Renal cortical epithelial cell (primary cell): ENCODE data around the gene ZNF576. TPM values are rescaled to one million over a fixed set of nuclear protein-coding genes. Genes with fewer than 3 reads are reported as not detected.
A peak's percentile ranks its signal among the peaks of the same experiment; 100 is the strongest.
"Not testable (repeated sequence)": the region's sequence is repeated elsewhere in the genome, so short reads cannot be mapped to it uniquely, and the experiment has no call there.

Experiments used
- DNase-seq: peaks from one replicate; pipeline ENCODE4 v3.0.0-alpha.2; 2011; ENCODE audit warnings: low read depth
- total RNA-seq: library from RNA; depleted of rRNA; stranded (reverse); fragments of >200 nt; gene quantifications from 2 replicates; pipeline ENCODE4 v1.2.3, GENCODE V29; 2014

Gene ZNF576
- total RNA-seq, 1 donor from 2014 or later: 10.1 TPM

GRCh38 chr19:43625918-43626579, 29.7 kb downstream of the ZNF576 start:
- DNase-seq: no peak

DNA sequence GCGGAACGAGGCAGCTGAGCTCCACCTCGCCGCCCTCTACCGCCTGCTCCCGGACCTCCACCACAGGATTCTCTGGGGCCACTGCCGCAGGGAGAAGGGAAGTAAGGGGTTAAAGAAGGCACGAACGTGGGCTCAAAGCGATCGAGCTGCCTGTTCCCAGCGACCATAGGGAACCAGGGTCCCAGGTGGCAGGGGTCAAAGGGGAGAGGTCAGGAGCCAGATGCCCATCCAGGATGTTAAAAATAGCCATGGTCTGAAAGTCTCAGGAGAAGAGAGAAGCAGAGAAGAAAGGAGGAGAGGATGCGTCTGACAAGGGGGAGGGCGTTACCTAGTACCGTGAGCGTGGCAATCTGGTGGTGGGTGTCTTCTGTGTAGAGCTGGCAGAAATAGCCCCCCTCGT, 30.4 kb downstream of the ZNF576 start:
- DNase-seq: no peak

GRCh38 chr19:43628646-43629326, 32.4 kb downstream of the ZNF576 start:
- DNase-seq: no peak

DNA sequence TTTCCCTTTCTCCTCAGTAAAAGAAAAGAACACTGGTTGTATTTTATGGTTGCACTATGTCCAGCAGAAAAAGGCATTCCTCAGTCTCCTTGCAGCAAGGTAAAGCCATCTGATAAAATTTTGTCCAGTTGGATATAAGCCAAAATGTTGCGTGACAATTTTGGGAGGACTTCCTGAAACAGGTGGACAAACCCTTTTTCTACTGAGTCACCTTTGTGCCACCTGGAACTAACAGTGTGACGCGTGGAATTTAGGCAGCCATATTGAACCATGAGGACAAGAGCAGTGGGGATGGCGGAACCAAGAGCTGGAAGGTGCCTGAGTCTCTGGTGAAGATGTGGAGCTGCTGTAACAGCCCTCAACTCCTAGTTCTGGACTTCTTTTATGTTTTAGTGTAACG, 35.1 kb downstream of the ZNF576 start:
- DNase-seq: no peak

DNA sequence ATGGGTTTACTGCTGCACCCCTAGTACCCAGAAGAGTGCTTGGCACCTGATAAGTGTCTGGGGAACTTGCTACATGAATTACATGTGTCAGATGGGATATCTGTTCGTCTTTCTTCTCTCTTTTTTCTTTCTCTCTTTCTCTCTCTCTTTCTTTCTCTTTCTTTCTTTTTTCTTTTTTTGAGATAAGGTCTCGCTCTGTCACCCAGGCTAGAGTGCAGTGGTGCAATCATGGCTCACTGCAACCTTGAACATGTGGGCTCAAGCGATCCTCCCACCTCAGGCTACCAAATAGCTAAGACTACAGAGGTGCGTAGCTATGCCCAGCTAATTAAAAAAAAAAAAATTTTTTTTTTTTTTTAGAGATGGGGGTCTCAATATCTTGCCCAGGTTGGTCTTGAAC, 37.1 kb downstream of the ZNF576 start:
- no peak for DNase-seq

DNA sequence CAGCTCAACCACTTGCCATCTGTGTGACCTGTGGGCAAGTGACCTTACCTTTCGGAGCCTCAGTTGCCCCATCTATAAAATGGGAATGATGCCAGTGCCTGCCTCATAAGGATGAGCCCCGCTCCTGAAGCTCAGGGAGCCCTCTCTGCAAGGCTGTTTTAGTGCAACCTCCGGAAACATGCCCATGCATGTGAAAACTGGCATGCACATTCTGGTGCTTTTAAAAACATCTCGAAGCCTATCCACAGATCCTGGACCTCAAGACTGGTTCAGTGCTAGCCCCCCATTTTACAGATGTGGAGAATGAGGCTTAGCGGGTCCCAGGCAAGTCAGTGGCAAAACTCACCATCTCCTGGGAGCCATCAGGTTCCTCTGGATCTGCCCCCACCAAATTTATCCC, 37.7 kb downstream of the ZNF576 start:
- no peak for DNase-seq

GRCh38 chr19:43634506-43634871, 38.1 kb downstream of the ZNF576 start:
- DNase-seq: no peak

DNA sequence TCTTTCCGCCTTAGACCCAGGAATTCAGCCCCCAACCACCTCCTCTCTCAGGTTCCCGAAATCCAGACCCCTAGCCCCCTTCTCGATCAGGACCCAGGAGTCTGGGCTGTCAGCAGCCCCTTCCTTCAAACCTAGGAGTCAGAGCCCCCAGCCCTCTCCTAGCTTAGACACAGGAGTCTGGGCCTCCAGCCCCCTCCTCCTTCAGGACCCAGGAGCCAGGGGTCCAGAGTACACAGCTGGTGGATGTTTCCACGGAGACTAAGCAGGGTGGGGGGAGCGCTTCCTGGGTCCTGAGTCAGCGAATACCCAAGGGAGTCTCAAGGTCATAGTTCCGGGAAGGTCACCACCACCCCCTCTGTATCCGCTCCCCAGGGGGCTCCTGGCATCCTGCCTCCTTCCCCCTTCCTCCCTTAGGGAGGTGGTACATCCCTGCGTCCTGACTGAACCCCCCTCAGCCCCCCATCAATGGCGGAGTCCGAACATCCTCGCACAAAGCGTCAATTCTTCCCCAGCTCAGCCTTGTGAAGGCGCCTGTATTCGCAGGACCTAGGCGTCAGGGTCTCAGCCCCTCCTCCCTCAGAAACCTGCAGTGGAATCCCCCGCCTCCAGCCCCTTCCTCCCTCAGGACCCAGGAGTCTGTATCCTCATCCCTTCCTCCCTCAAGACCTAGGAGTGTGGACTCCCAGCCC, 38.6 kb downstream of the ZNF576 start:
- DNase-seq: no peak

DNA sequence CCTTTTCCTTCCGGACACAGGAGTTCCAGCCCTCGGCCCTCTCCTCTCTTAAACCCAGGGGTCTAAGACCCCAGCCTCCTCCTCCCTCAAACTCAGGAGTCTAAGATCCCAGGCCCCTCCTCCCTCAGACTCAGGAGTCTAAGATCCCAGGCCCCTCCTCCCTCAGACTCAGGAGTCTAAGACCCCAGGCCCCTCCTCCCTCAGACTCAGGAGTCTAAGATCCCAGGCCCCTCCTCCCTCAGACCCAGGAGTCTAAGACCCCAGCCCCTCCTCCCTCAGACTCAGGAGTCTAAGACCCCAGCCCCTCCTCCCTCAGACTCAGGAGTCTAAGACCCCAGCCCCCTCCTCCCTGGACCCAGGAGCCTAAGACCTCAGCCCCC, 39.2 kb downstream of the ZNF576 start:
- not testable (repeated sequence) for DNase-seq

DNA sequence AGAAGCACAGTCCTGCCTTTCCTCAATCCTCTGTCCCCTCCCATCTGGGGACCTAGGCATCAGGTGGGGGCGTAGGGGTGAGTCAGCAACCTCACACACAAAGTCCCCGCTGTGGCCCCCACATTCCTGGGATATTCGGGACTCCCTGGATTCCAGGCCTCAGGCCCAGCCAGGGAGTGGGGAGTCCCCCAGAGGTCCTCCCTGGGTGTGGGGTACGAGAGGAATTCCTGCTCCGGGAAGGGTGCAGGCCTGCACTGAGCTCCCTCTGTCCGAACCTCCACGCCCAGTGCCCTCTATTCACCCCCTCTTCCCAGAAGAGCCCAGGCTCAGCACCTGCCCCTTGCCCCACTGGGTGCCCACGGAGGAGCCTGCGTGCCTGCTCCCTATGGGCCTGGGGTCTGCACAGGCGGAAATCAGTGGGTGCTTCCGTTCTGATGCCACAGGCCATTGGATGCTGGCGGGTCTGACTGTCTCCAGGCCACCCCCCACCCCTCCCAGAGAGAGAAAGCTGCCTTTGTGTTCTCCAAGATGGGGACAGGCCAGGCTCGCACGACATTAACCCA, 39.8 kb downstream of the ZNF576 start:
- peak; percentile 55 for DNase-seq

- no peak for DNase-seq
These were observed 42.0 kb downstream of the ZNF576 start for GRCh38 chr19:43638214-43638994.

DNA sequence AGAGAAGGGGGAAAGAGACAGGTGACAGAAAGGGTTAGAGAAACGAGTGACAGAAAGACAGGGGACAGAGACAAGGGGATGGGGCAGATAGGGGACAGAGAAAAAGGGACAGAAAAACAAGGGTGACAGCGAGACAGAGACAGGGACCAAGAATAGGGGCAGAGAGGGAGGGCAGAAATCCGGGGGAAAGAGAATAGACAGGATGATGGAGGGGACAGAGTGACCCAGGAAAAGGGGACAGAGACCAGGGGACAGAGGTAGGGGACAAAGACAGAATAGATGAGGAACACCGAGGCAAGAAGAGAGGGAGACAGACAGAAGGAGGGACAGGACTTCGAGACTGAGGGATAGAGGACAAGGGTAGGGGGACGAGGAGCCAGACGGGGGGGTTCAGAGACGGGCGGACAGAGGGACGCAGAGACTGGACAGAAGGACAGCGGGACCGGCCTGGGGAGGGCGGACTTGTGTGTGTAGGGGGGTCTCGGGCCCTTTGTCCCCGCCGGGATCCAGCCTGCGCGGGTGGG, 42.7 kb downstream of the ZNF576 start:
- DNase-seq: no peak

- no peak for DNase-seq
These were observed 43.4 kb downstream of the ZNF576 start, which contains the start of gene CADM4 for GRCh38 chr19:43639519-43640423. CADM4 (minus strand) TSS chr19:43639850; CDS start chr19:43639790, 60 bp downstream.

- no peak for DNase-seq
These were observed 44.0 kb downstream of the ZNF576 start for GRCh38 chr19:43640424-43640757.

- no peak for DNase-seq
These were observed 44.9 kb downstream of the ZNF576 start for GRCh38 chr19:43641333-43641732.

DNA sequence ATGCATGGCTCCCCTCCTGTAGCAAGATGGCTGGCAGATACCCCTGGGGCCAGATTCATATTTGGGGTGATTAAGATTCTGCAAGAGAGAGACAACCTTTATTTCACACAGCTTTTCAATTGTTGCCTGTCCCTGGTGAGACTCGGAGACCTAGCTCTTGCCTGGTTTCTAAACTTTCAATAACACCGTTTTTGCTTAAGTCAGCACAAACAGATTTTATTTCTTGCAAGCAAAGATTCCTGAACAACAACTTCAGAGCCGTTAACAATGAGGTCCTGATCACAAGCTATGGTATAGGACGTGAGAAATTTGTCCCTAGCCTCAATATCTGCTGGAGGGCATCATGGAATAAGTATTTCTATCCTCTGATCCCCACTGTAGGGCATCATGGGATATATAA, 46.1 kb downstream of the ZNF576 start:
- DNase-seq: no peak

DNA sequence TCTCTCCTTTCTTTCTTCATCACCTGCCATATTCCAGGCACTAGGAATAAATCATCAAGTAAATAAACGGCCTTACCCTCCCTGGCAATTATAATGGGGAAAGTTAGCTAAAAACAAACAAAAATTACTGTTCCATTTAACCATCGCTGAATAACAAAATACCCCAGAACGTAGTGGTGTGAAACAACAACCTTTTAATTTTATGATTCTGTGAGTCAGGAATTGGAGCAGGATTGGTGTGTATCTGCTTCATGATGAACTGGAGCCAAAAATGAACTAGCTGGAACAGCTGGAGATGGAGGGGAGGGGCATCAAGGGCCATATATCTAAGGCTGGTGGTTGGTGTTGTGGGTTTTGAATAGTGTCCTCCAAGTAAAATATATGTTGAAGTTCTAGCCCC, 46.9 kb downstream of the ZNF576 start:
- DNase-seq: no peak

DNA sequence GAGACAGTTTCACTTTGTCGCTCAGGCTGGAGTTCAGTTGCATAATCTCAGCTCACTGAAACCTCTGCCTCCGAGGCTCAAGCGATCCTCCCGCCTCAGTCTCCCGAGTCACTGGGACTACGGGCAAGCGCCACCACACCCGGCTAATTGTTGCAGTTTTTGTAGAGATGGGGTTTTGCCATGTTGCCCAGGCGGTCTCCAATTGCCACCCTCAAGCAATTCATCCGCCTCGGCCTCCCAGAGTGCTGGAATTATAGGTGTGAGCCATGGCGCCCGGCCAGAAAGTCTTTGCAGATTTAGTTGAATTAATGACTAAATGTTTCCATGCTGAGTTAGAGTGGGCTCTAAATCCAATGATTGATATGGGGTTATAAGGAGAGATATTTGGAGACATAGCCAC, 47.8 kb downstream of the ZNF576 start:
- no peak for DNase-seq

- no peak for DNase-seq
These were observed 52.2 kb downstream of the ZNF576 start for GRCh38 chr19:43648633-43649032.

DNA sequence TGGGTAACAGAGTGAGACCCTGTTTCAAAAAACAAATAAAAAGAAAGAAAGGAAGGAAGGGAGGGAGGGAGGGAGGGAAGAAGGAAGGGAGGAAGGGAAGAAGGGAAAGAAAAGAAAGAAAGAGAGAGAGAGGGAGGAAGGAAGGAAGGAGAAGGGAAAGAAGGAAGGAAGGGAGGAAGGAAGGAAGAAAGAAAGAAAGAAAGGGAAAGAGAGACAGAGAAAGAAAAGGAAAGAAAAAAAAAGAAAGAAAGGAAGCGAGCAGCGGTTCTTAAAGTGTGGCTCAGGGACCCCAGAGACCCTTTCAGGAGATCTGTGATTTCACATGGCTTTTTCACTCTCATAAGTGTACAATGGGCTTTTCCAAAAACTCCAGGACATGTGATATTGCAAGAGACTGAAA, 53.1 kb downstream of the ZNF576 start:
- no peak for DNase-seq

DNA sequence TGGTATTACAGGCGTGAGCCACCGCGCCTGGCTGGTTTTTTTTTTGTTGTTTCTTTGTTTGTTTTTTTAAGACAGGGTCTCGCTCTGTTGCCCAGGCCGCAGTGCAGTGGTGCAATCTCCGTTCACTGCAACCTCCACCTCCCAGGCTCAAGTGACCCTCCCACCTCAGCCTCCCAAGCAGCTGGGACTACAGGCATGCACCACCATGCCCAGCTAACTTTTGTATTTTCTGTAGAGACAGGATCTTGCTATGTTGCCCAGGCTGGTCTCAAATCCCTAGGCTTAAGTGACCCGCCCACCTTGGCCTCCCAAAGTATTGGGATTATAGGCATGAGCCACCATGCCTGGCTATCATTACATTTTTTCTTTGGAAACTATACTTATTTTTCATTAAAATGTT, 53.9 kb downstream of the ZNF576 start:
- DNase-seq: not testable (repeated sequence)
